HuH-7 (cell line): ENCODE measurements around the gene FRAS1.

ENCODE experiments used
- DNase-seq: peaks from one replicate; pipeline ENCODE4 v3.0.0; 2011; ENCODE audit warnings: low spot score

The FRAS1 gene

GRCh38 chr4:78585633-78586032 lies 528.5 kb downstream of the FRAS1 start:
- no peak for DNase-seq

GRCh38 chr4:78588894-78589545 lies 531.9 kb downstream of the FRAS1 start:
- DNase-seq, result no peak

DNA sequence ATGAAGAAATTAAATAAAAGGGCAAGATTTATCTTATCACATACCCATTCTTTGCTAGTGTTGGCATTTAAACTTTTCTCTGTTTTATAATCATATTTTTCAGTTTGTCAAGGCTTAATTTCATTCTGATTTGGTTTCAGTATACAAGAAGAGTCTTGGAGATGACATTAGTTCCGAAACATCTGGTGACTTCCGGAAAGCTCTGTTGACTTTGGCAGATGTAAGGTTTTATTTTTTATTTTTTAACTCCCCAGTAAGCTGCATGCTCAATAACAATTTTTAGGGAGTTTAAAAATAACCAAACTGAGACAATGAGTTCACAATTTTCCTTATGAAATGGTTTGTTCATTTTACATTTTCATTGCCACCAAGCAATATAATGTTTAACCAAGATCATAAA lies 534.3 kb downstream of the FRAS1 start:
- no peak for DNase-seq

DNA sequence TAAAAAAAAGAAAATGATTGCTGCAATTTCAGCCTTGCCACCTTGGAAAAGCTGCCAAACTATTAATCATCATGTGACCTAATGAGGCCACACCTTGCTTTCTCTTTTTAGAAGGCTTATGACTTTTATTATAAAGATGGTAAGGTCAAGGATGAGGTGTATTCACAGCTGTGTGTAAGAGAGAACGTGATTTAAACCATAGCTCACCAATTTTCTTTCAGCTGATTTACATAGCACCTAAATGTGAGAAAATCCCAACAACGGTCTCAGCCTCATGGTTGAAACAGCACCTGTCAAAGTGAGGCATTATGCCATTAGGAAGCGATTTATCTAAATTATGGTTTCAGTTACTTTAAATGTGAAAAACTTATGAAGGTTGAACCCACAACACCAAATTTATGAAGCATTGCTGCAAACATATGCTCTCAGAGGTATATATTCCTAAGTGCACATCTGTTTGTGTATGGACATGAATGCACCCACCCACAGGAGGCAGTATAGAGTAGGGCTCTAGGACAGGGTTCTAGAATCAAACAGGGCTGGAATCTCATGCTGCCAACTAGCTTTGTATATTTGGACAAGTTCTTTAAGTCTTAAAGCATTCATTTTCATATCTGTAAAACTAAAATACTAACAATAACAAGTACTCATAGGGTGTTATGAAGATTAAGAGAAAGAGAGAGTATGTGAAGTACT lies 535.1 kb downstream of the FRAS1 start:
- peak; percentile 12 for DNase-seq
